C4-2B (cell line): ENCODE measurements around the gene LSAMP.

Experiments
- CTCF ChIP-seq: fragments of 450-650 bp; conservative IDR thresholded peaks from 2 replicates; pipeline ENCODE4 v1.5.1; 2017; ENCODE audit warnings: mild to moderate bottlenecking
- ZFX ChIP-seq: fragments of 450-650 bp; IDR thresholded peaks from 2 replicates; pipeline ENCODE4 v1.6.1; 2017

GRCh38 chr3:116492379-116492778, 47.1 kb upstream of the LSAMP start:
- TF ChIP-seq CTCF: no peak
- no peak for TF ChIP-seq ZFX
